Measurements from ENCODE around the gene ZNF574.

Gene ZNF574

DNA sequence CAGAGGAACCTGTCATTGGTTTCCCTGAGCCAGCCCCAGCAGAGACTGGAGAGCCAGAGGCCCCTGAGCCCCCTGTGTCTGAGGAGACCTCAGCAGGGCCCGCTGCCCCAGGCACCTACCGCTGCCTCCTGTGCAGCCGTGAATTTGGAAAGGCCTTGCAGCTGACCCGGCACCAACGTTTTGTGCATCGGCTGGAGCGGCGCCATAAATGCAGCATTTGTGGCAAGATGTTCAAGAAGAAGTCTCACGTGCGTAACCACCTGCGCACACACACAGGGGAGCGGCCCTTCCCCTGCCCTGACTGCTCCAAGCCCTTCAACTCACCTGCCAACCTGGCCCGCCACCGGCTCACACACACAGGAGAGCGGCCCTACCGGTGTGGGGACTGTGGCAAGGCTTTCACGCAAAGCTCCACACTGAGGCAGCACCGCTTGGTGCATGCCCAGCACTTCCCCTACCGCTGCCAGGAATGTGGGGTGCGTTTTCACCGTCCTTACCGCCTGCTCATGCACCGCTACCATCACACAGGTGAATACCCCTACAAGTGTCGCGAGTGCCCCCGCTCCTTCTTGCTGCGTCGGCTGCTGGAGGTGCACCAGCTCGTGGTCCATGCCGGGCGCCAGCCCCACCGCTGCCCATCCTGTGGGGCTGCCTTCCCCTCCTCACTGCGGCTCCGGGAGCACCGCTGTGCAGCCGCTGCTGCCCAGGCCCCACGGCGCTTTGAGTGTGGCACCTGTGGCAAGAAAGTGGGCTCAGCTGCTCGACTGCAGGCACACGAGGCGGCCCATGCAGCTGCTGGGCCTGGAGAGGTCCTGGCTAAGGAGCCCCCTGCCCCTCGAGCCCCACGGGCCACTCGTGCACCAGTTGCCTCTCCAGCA, 4.2 kb downstream of the ZNF574 start:
- H3K4me2 ChIP-seq (ENCODE audit: low read length), result no peak overlapping the region
- H3K36me3 ChIP-seq (ENCODE audit: control insufficient read depth, insufficient read depth, low read length), result no peaks in the 10 kb centered on the region
- no peak overlapping the region for H2AFZ ChIP-seq

DNA sequence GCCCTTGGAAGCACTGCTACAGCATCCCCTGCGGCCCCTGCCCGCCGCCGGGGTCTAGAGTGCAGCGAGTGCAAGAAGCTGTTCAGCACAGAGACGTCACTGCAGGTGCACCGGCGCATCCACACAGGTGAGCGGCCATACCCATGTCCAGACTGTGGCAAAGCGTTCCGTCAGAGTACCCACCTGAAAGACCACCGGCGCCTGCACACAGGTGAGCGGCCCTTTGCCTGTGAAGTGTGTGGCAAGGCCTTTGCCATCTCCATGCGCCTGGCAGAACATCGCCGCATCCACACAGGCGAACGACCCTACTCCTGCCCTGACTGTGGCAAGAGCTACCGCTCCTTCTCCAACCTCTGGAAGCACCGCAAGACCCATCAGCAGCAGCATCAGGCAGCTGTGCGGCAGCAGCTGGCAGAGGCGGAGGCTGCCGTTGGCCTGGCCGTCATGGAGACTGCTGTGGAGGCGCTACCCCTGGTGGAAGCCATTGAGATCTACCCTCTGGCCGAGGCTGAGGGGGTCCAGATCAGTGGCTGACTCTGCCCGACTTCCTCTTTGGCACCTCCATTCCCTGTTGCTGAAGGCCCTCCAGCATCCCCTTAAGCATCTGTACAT, 4.9 kb downstream of the ZNF574 start:
- Histone ChIP-seq H2AFZ (no peak overlapping the region), H3K27me3 (ENCODE audit: control insufficient read depth, insufficient read depth, low read length) (no peaks in the 10 kb centered on the region), H3K9ac (no peak overlapping the region), H3K4me1 (peaks cover 11% of the 10 kb centered on the region), H3K4me3 (ENCODE audit: low read depth, low read length) (no peak overlapping the region), H3K27ac (no peak overlapping the region), H3K4me2 (ENCODE audit: low read length) (no peak overlapping the region), H3K9me3 (ENCODE audit: control insufficient read depth, low read length) (no peaks in the 10 kb centered on the region), H3K36me3 (ENCODE audit: control insufficient read depth, insufficient read depth, low read length) (no peaks in the 10 kb centered on the region), H3K79me2 (peaks cover 8% of the 10 kb centered on the region)
- TF ChIP-seq CTCF (IDR thresholded peaks at IDR 0.05), result no peak

More for the DNA sequence above, 4.2 kb downstream of the ZNF574 start:
- H3K27me3 ChIP-seq (ENCODE audit: control insufficient read depth, insufficient read depth, low read length), result no peaks in the 10 kb centered on the region
- TF ChIP-seq CTCF (IDR thresholded peaks at IDR 0.05), result no peak
- no peak overlapping the region for H3K4me3 ChIP-seq (ENCODE audit: low read depth, low read length)
- no peak overlapping the region for H3K9ac ChIP-seq
- H3K4me1 ChIP-seq, result peaks cover 11% of the 10 kb centered on the region
- H3K27ac ChIP-seq, result no peak overlapping the region
- no peaks in the 10 kb centered on the region for H3K9me3 ChIP-seq (ENCODE audit: control insufficient read depth, low read length)
- peaks cover 10% of the 10 kb centered on the region for H3K79me2 ChIP-seq

DNA sequence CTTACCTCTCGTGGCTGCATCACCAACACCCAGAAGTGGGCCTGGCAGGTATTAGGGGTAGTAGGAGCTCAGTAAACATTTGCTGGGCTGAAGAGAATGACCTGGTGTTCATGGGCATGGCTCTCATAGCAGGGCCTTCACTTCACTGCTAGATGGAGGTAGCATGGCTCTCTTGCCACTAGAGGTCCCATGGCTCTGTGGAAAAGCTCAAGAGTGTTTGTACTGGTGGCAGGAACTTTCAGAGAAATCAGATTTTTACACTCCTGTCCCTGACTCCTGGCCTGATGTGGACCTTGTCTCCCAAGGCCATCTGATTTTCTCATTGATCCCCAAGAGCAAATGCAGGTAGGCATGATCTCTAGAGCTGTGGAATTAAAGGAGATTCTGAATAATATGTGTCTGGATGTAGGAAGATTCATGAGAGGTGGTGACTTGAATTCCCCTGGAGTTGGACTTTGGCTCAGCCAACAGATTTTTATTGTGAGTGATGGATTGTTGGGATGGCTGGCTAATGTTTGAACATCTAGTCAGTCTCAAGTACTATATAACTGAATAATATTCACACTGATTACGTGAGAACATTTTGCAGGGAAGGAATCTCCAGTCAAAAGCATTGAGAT, 5.7 kb downstream of the ZNF574 start:
- H3K9me3 ChIP-seq (ENCODE audit: control insufficient read depth, low read length), result no peaks in the 10 kb centered on the region
- no peaks in the 10 kb centered on the region for H3K36me3 ChIP-seq (ENCODE audit: control insufficient read depth, insufficient read depth, low read length)
- H3K27me3 ChIP-seq (ENCODE audit: control insufficient read depth, insufficient read depth, low read length), result no peaks in the 10 kb centered on the region
- no peak overlapping the region for H3K4me3 ChIP-seq (ENCODE audit: low read depth, low read length)
- peak; percentile 43 for TF ChIP-seq CTCF (IDR thresholded peaks at IDR 0.05)
- no peak overlapping the region for H2AFZ ChIP-seq
- peaks cover 4% of the 10 kb centered on the region for H3K79me2 ChIP-seq
- no peak overlapping the region for H3K9ac ChIP-seq
- no peak overlapping the region for H3K4me2 ChIP-seq (ENCODE audit: low read length)
- peak overlapping the region; percentile 20 for H3K27ac ChIP-seq
- H3K4me1 ChIP-seq, result peaks cover 11% of the 10 kb centered on the region

DNA sequence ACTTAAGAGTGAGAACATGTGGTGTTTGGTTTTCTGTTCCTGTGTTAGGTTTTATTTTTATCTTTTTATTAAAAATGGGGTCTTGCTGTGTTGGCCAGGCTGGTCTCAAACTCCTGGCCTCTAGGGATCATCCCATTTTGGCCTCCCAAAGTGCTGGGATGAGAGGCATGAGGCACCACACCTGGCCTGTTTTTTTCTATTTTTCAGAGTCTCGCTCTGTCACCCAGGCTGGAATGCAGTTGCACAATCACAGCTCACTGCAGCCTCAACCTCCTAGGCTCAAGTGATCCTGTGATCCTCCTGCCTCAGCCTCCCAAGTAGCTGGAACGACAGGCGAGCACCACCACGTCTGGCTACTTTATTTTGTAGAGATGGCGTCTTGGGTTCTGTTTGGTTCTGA, 7.6 kb downstream of the ZNF574 start:
- Histone ChIP-seq H3K4me1 (peaks cover 4% of the 10 kb centered on the region), H3K36me3 (ENCODE audit: control insufficient read depth, insufficient read depth, low read length) (no peaks in the 10 kb centered on the region)
- no peak for TF ChIP-seq CTCF (IDR thresholded peaks at IDR 0.05)

More for the DNA sequence above, 7.6 kb downstream of the ZNF574 start:
- no peak overlapping the region for H3K4me3 ChIP-seq (ENCODE audit: low read depth, low read length)
- H3K79me2 ChIP-seq, result no peaks in the 10 kb centered on the region
- no peak overlapping the region for H3K9ac ChIP-seq
- H2AFZ ChIP-seq, result no peak overlapping the region
- no peak overlapping the region for H3K27ac ChIP-seq
- H3K27me3 ChIP-seq (ENCODE audit: control insufficient read depth, insufficient read depth, low read length), result no peaks in the 10 kb centered on the region
- H3K9me3 ChIP-seq (ENCODE audit: control insufficient read depth, low read length), result no peaks in the 10 kb centered on the region
- no peak overlapping the region for H3K4me2 ChIP-seq (ENCODE audit: low read length)

Data from parathyroid adenoma (tissue), 2 donors.